Cerebellar nuclear complex (tissue), 1 donor: ENCODE measurements around the gene GADD45G.

Experiments used
- DNase-seq, 2 experiments: peaks; one replicate each; lab custom pipeline; 2025; lab: John Stamatoyannopoulos, UW

The GADD45G gene

GRCh38 chr9:89630508-89630907 lies 25.7 kb downstream of the GADD45G start:
- DNase-seq = no peak

DNA sequence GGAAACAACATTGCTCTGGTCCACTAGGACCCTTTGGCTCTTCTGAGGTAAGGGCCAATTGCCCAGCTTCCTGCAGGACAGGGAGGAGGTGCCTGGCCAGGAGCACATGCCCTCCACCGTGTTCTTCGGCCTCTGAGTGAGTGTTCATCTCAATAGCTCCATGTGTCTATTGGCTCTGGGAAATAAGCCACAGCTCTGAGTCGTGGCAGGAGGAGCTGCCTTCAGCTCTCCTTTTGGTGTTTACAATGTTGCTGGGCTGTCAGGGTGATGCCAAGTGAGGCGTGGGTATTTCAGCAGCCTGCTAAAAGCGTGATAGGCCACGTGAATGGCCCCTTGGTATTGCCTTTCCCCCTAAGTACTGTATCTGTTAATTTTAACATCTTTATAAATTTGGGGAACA lies 26.6 kb downstream of the GADD45G start:
- DNase-seq = no peak

- no peak for DNase-seq
These were observed 27.5 kb downstream of the GADD45G start for GRCh38 chr9:89632192-89632733.

DNA sequence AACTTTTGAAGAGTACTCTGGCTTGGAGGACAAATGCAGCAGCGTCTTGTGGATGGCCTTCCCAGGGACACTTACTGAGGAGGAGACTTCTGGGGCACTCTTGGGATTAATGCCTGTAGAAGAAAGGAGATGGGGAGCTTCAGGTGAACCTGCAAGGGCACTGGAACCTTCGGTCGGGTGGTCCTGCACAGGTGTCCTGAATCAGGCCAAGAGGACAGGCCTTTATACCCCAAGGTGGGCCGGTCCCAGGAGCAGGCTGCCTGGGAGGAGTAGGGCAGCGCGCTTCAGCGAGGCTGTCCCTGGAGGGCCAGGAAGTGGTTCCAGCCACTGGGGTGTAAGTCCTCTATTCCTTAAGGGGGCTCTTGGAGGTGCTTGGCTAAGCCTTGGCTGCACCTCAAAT lies 27.9 kb downstream of the GADD45G start:
- no peak for DNase-seq

DNA sequence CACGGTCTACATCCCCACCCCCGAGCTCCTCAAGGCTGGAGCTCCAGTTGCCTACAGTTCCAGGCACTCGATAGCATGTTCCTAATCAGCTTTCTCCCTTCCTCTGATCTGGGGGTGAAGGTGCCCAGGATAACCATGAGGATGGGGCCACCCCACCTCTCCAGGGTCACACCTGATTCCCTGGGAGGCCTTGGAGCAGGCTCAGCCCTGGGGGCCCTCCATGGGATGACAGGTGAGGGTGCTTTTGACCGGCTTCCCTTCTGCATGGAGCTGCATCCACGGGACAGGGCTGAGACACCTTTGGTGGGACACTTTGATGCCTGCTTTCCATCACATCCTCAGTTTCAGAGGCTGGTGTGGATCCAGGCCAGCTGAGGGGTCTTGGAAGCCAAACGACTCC lies 28.6 kb downstream of the GADD45G start:
- DNase-seq = no peak

- DNase-seq = no peak
These were observed 29.1 kb downstream of the GADD45G start for GRCh38 chr9:89633920-89634319.

GRCh38 chr9:89634995-89635742 lies 30.4 kb downstream of the GADD45G start:
- DNase-seq = no peak

DNA sequence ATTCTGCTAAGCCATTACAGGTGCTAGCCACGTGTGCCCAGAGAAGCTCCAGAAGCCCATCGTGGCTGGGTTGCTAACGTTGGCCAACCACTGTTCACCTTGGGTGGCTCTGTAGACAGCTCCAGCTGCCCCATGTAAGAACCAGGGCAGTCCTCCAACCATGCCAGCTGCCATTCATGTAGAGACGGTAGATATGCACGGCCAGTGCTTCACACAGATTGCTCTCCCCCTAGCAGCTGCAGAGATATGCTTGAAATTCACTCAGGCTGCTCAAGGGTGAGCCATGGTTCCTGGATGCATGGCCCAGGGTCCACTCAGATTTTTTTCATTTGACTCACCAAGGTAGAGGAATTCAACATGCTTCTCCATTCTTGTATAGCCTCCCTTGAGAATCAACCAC lies 31.0 kb downstream of the GADD45G start:
- no peak for DNase-seq

DNA sequence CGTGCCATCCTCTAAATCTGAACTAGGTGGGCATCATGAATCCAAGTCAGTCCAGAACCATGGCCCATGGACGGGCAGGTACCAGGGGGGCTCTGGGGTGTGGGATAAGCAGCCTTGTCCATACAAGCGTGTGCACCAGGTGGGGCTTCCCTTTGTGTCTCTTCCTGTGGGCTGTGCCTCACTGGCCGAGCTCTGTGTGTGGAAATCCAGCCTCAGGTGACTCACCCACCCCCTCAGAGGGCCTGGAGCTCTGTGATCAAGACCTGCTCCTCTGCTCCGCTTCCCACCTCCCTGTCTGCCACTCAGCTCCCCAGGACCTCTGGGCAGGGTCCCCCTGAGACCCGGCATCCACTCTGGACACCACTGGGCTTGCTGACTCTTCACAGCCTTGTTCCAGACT lies 33.0 kb downstream of the GADD45G start:
- no peak for DNase-seq

- DNase-seq = no peak
These were observed 33.5 kb downstream of the GADD45G start for GRCh38 chr9:89638359-89638758.

DNA sequence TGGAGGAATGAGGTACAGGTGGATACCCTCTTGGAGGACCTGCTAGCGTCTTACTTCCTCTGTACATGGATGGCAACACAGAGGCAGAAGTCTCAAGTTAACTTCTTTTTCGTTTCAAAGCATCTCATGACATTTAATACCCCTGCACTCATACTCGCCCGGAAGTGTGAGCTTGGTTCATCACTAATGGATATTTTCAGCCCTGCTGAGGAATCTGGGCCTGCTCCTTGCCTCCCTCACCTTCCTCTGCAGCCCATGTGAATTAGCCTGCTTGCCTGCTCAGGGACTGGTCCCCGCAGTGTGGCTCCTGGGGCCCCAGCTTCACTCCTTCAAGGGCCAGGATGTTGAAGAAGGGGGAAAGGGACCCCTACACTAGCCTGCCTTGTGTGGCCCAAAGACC lies 34.1 kb downstream of the GADD45G start:
- DNase-seq = no peak

- no peak for DNase-seq
These were observed 34.6 kb downstream of the GADD45G start for GRCh38 chr9:89639367-89639795.

- DNase-seq = no peak
These were observed 35.1 kb downstream of the GADD45G start for GRCh38 chr9:89639961-89640360.

- DNase-seq = no peak
These were observed 35.5 kb downstream of the GADD45G start for GRCh38 chr9:89640361-89640760.

- DNase-seq = no peak
These were observed 36.0 kb downstream of the GADD45G start for GRCh38 chr9:89640801-89641200.

- DNase-seq = no peak
These were observed 37.2 kb downstream of the GADD45G start for GRCh38 chr9:89641980-89642379.

GRCh38 chr9:89642789-89643188 lies 38.0 kb downstream of the GADD45G start:
- peak in 1 of 2 experiments; percentile 4 for DNase-seq

- no peak for DNase-seq
These were observed 41.6 kb downstream of the GADD45G start for GRCh38 chr9:89646189-89646939.

DNA sequence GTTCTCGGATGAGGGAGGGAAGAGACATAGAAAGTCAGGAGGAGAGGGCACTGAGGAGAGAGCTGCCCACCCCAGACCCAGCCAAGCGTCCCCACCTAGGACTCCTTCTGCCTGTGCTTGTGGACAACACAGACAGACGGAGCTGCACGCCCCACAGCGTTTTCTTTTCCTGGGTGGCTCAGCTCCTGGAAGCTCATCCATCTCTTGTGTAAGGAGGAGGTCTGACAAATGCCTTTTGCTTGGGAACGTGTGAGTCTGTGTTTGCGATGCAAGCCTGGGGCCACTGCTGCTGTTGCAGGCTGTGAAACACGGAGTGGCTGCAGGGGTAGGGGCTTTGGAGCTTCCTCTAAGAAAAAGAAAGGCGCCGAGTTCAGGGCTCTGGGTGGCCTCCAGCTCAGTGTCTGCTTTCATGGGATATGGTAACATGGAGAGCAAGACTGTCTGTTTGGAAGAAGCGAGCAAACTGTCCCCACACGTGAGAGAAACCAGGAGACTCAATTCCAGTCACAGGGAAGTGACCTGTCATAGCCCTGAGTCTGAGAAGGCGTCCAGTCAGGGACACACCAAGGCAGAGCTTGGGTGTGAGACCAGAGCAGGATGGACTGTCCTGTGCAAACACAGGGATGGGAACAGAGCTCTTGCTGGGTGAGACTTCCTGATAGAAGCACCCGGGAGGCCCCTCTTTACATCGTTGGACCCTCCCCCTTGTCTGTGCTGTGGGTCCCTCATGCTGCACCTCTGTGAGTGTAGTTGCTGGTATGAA lies 42.7 kb downstream of the GADD45G start:
- DNase-seq = no peak

DNA sequence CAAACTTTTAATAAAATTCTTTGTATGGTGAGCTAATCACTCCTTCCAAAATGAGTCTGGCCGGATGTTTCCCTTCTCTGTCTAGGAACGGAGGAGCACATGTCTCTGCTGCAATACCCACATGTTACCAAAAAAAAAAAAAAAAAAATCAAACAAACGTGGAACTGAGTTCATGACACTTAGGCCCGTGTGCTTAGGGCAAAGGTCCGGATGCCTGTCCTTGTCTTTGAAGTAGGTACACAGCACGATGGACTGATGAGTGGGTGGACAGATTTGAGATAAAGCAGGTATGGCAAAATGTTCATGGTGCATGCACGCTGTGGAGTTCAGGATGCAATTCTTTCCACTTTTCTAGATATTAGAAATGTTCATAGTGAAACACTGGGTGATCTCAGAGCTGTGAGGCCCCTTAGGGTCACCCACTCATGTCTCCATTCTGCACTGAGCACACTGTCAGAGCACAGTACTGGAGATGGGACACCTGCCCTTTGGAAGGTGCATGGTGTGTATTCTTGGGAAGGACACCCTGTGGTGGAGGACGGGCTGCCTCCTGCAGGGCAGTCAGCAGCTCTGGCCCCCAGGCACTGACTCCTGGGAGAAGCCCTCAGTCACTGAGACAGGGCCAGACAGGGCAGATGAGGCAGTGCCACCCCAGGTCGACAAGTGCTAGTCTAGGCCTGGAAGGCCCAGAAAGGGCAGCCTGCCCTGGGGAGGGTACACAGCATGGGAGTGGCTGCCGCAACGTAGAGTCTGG lies 43.6 kb downstream of the GADD45G start:
- DNase-seq = no peak

DNA sequence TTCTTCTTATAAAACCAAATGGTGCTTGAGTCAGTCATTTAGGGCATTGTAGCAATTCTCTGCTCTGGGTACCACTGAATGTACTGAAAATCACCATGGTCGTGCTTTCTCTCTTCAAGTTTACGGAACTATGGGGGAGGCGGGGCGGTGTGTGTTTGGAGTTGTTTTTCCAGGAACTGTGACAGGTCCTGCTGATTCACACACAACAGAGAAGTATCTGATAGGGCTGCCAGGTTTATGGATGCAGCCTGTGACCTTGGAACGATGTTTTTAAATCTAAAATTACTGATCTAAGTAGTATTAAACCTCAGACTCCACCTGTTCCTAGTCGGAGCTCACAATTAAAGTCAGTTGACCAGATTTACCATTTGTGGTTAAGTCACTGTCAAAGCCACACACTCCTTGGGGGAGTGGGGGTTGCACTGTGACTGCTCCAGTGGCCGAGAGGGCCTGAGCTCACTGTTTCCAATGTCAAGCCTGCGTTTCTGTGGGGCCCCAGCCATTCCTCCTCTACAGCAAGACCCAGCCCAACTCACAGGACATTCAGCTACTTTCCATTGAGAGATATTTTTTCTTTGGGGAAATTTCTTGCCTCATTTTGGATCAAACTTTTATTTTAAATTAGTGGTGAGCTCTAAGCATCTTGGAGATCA lies 44.4 kb downstream of the GADD45G start:
- no peak for DNase-seq
